CD4-positive, alpha-beta T cell treated with Interleukin-21 for 1 hour (primary cell): ENCODE measurements around the gene EDDM13.
A peak's percentile ranks its signal among the peaks of the same experiment; 100 is the strongest.
"Not testable (repeated sequence)": the region's sequence is repeated elsewhere in the genome, so short reads cannot be mapped to it uniquely, and the experiment has no call there.

Experiments
- DNase-seq: peaks from one replicate; pipeline ENCODE4 v3.0.0-alpha.2; 2020

EDDM13 gene

GRCh38 chr19:56272161-56272798, at the start of gene EDDM13:
Gene EDDM13, plus strand, starts transcription at chr19:56272748. Its CDS starts 87 bp downstream, at chr19:56272835.
- DNase-seq = no peak

GRCh38 chr19:56222901-56223300, 49.6 kb upstream of the EDDM13 start:
- no peak for DNase-seq

- no peak for DNase-seq
These were observed 49.1 kb upstream of the EDDM13 start for GRCh38 chr19:56223481-56223880.

- no peak for DNase-seq
These were observed 27.3 kb upstream of the EDDM13 start for GRCh38 chr19:56245121-56245740.

- DNase-seq = not testable (repeated sequence)
These were observed 26.8 kb upstream of the EDDM13 start for GRCh38 chr19:56245764-56246163.

- not testable (repeated sequence) for DNase-seq
These were observed 23.7 kb upstream of the EDDM13 start for GRCh38 chr19:56248736-56249338.

- peak; percentile 69 for DNase-seq
These were observed 19.7 kb upstream of the EDDM13 start for GRCh38 chr19:56252699-56253422.

- DNase-seq = peak; percentile 55
These were observed 18.8 kb upstream of the EDDM13 start for GRCh38 chr19:56253737-56254136.

- no peak for DNase-seq
These were observed 14.3 kb upstream of the EDDM13 start for GRCh38 chr19:56258272-56258671.

- DNase-seq = no peak
These were observed 11.4 kb upstream of the EDDM13 start for GRCh38 chr19:56261145-56261544.

- not testable (repeated sequence) for DNase-seq
These were observed 10.6 kb upstream of the EDDM13 start for GRCh38 chr19:56261932-56262331.

GRCh38 chr19:56263319-56263718, 9.2 kb upstream of the EDDM13 start:
- DNase-seq = no peak

- no peak for DNase-seq
These were observed 6.5 kb upstream of the EDDM13 start for GRCh38 chr19:56266051-56266450.

GRCh38 chr19:56269348-56269747, 3.2 kb upstream of the EDDM13 start:
- DNase-seq = no peak

- peak; percentile 23 for DNase-seq
These were observed 1.9 kb upstream of the EDDM13 start for GRCh38 chr19:56270676-56271075.

GRCh38 chr19:56271151-56271550, 1.4 kb upstream of the EDDM13 start:
- DNase-seq = no peak

GRCh38 chr19:56273563-56274117, 1.1 kb downstream of the EDDM13 start:
- DNase-seq = no peak

- no peak for DNase-seq
These were observed 10.3 kb downstream of the EDDM13 start for GRCh38 chr19:56282809-56283208.

- no peak for DNase-seq
These were observed 12.2 kb downstream of the EDDM13 start for GRCh38 chr19:56284746-56285145.

- DNase-seq = no peak
These were observed 17.6 kb downstream of the EDDM13 start for GRCh38 chr19:56290104-56290503.

GRCh38 chr19:56291867-56292266, 19.3 kb downstream of the EDDM13 start:
- no peak for DNase-seq

- DNase-seq = no peak
These were observed 22.0 kb downstream of the EDDM13 start for GRCh38 chr19:56294549-56294948.
